Upper lobe of left lung (tissue), 4 donors: Measurements from ENCODE around the gene ATG16L1.

ENCODE experiments used
- POLR2A ChIP-seq, 4 donors: fragments of 450-650 bp; IDR thresholded peaks; one replicate each; pipeline ENCODE4 v1.5.1; 2016 to 2017; ENCODE audit warnings: antibody characterized with exemption in 4 of 4, mild to moderate bottlenecking in 2 of 4
- POLR2AphosphoS5 ChIP-seq, 2 donors: sonication (generic); formaldehyde crosslinking; IDR thresholded peaks; one replicate each; pipeline ENCODE4 v1.5.1; 2017; ENCODE audit warnings: antibody characterized with exemption in 2 of 2
- TF ChIP-seq, protein P1 (sequence below), 6 experiments: fragments of 450-650 bp in 4 of 6; fragments of 200-600 bp in 2 of 6; sonication (generic) in 2 of 6; IDR thresholded peaks; one replicate each; pipeline ENCODE4 v1.5.1; 2016 to 2019; ENCODE audit warnings: antibody characterized with exemption in 6 of 6

DNA sequence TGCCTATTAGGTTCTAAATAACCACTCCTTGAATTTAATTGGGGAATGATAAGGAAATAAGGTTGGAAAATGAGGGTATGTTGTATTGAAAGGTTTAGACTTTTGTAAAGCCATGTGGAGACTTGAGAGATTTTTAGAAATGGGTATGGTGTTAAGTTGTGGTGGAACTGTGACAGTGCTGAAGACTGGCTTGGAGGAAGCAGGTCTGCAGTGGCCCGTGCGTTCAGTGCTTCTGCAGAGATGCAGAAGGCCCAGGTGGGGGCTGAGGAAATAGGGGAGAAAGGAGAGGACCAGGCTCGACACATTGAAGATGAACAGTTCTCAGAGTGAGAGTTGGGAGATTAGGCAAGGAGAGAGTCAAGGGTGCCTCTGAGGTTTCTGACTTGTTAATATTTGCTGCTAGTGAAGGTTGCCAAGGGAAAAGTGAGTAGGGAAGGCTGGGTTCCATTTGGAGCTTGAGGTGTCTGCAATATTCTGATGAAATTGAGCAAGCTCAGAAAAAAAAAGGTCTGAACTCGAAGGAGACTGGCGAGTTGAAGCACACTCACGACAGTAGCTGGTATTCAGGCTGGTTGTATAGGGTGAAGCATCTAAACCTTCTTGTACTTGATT is 30.6 kb downstream of the ATG16L1 start:
- TF ChIP-seq, protein P1, sequence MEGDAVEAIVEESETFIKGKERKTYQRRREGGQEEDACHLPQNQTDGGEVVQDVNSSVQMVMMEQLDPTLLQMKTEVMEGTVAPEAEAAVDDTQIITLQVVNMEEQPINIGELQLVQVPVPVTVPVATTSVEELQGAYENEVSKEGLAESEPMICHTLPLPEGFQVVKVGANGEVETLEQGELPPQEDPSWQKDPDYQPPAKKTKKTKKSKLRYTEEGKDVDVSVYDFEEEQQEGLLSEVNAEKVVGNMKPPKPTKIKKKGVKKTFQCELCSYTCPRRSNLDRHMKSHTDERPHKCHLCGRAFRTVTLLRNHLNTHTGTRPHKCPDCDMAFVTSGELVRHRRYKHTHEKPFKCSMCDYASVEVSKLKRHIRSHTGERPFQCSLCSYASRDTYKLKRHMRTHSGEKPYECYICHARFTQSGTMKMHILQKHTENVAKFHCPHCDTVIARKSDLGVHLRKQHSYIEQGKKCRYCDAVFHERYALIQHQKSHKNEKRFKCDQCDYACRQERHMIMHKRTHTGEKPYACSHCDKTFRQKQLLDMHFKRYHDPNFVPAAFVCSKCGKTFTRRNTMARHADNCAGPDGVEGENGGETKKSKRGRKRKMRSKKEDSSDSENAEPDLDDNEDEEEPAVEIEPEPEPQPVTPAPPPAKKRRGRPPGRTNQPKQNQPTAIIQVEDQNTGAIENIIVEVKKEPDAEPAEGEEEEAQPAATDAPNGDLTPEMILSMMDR (IDR thresholded peaks at IDR 0.05): no peak
- no peak for TF ChIP-seq POLR2AphosphoS5 (IDR thresholded peaks at IDR 0.05)
- no peak for TF ChIP-seq POLR2A (IDR thresholded peaks at IDR 0.05)
